ENCODE measurements around the gene TMEM132D. TPM values are rescaled to one million over a fixed set of nuclear protein-coding genes. Genes with fewer than 3 reads are reported as not detected.

TMEM132D gene
- total RNA-seq, 1 donor from 2014 or later: 1.1 TPM

GRCh38 chr12:129701631-129702101 is 202.2 kb downstream of the TMEM132D start:
- Histone ChIP-seq H3K4me1 (no peaks in the 10 kb centered on the region), H3K4me3 (no peak overlapping the region), H3F3A (ENCODE audit: low read depth) (no peaks in the 10 kb centered on the region), H4K20me1 (ENCODE audit: low read depth) (no peaks in the 10 kb centered on the region), H3K36me3 (no peaks in the 10 kb centered on the region), H3K79me2 (ENCODE audit: low read depth) (no peaks in the 10 kb centered on the region), H3K9ac (no peak overlapping the region), H3K27ac (no peak overlapping the region), H3K27me3 (no peaks in the 10 kb centered on the region), H3K4me2 (no peak overlapping the region), H2AFZ (replicated peaks) (no peak overlapping the region), H3K9me3 (ENCODE audit: low read depth) (peaks cover 12% of the 10 kb centered on the region)
- no peak for DNase-seq (ENCODE audit: low spot score)
- peaks cover 43% of the 10 kb centered on the region for H3K9me3 Mint-ChIP-seq
- TF ChIP-seq EZH2phosphoT487 (IDR thresholded peaks at IDR 0.05) (no peak), EZH2 (IDR thresholded peaks at IDR 0.05) (no peak)
- TF ChIP-seq, protein P1, sequence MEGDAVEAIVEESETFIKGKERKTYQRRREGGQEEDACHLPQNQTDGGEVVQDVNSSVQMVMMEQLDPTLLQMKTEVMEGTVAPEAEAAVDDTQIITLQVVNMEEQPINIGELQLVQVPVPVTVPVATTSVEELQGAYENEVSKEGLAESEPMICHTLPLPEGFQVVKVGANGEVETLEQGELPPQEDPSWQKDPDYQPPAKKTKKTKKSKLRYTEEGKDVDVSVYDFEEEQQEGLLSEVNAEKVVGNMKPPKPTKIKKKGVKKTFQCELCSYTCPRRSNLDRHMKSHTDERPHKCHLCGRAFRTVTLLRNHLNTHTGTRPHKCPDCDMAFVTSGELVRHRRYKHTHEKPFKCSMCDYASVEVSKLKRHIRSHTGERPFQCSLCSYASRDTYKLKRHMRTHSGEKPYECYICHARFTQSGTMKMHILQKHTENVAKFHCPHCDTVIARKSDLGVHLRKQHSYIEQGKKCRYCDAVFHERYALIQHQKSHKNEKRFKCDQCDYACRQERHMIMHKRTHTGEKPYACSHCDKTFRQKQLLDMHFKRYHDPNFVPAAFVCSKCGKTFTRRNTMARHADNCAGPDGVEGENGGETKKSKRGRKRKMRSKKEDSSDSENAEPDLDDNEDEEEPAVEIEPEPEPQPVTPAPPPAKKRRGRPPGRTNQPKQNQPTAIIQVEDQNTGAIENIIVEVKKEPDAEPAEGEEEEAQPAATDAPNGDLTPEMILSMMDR (IDR thresholded peaks at IDR 0.05): no peak
- peaks cover 4% of the 10 kb centered on the region for H3K4me1 Mint-ChIP-seq
- no peak overlapping the region for H3K27ac Mint-ChIP-seq
- peaks cover 2% of the 10 kb centered on the region for H3K27me3 Mint-ChIP-seq (ENCODE audit: insufficient read depth, low read depth)
- peaks cover 20% of the 10 kb centered on the region for H3K36me3 Mint-ChIP-seq
- no peak overlapping the region for H3K4me3 Mint-ChIP-seq

DNA sequence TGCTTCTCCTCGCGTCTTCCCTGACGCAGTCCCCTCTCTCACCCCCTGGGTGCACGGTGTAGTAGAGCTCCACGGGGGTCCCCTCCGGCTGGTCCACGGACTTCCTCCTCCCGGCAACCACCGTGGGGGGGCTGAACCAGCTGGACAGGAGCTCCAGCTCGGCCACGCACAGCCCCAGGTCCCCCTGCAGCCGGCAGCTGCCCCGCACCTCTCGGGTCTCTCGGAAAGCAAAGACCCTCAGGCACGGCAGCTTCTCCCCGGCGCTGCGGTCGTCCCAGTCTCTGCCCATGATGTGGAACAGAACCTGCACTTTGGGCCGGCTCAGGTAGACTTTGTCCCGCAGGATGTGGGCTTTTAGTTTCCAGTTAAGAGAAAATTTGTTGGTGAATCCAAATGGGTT is 203.8 kb downstream of the TMEM132D start:
- Histone ChIP-seq H3K79me2 (ENCODE audit: low read depth) (no peaks in the 10 kb centered on the region), H3K9ac (no peak overlapping the region), H3K27me3 (no peaks in the 10 kb centered on the region), H3K27ac (no peak overlapping the region), H3K4me3 (no peak overlapping the region), H3K9me3 (ENCODE audit: low read depth) (no peaks in the 10 kb centered on the region), H2AFZ (replicated peaks) (no peak overlapping the region), H4K20me1 (ENCODE audit: low read depth) (no peaks in the 10 kb centered on the region), H3K36me3 (no peaks in the 10 kb centered on the region), H3K4me2 (no peak overlapping the region), H3K4me1 (peaks cover 4% of the 10 kb centered on the region), H3F3A (ENCODE audit: low read depth) (no peaks in the 10 kb centered on the region)
- Mint-ChIP-seq H3K4me3 (no peak overlapping the region), H3K4me1 (peaks cover 8% of the 10 kb centered on the region), H3K27me3 (ENCODE audit: insufficient read depth, low read depth) (peaks cover 2% of the 10 kb centered on the region), H3K36me3 (peaks cover 23% of the 10 kb centered on the region), H3K9me3 (peaks cover 34% of the 10 kb centered on the region), H3K27ac (no peak overlapping the region)
- no peak for DNase-seq (ENCODE audit: low spot score)
- TF ChIP-seq, protein P1 (IDR thresholded peaks at IDR 0.05): no peak
- no peak for TF ChIP-seq EZH2 (IDR thresholded peaks at IDR 0.05)
- no peak for TF ChIP-seq EZH2phosphoT487 (IDR thresholded peaks at IDR 0.05)

- Histone ChIP-seq H2AFZ (replicated peaks) (no peak overlapping the region), H3K9ac (no peak overlapping the region), H3K79me2 (ENCODE audit: low read depth) (no peaks in the 10 kb centered on the region), H3K27me3 (no peaks in the 10 kb centered on the region), H3K4me3 (no peak overlapping the region), H3K9me3 (ENCODE audit: low read depth) (no peaks in the 10 kb centered on the region), H3K4me2 (no peak overlapping the region), H3K4me1 (peaks cover 4% of the 10 kb centered on the region), H3K27ac (no peak overlapping the region), H3K36me3 (no peaks in the 10 kb centered on the region), H3F3A (ENCODE audit: low read depth) (no peaks in the 10 kb centered on the region), H4K20me1 (ENCODE audit: low read depth) (no peaks in the 10 kb centered on the region)
- Mint-ChIP-seq H3K9me3 (peaks cover 20% of the 10 kb centered on the region), H3K36me3 (peaks cover 34% of the 10 kb centered on the region), H3K4me3 (no peak overlapping the region), H3K27me3 (ENCODE audit: insufficient read depth, low read depth) (peaks cover 2% of the 10 kb centered on the region), H3K4me1 (peaks cover 8% of the 10 kb centered on the region), H3K27ac (no peak overlapping the region)
- no peak for TF ChIP-seq EZH2 (IDR thresholded peaks at IDR 0.05)
- no peak for TF ChIP-seq EZH2phosphoT487 (IDR thresholded peaks at IDR 0.05)
- TF ChIP-seq, protein P1 (IDR thresholded peaks at IDR 0.05): no peak
- DNase-seq (ENCODE audit: low spot score): no peak
Observed at GRCh38 chr12:129696926-129697325, 206.9 kb downstream of the TMEM132D start.
